Measurements from ENCODE around the gene EOLA1.
"Not testable (repeated sequence)": the region's sequence is repeated elsewhere in the genome, so short reads cannot be mapped to it uniquely, and the experiment has no call there.

The EOLA1 gene

DNA sequence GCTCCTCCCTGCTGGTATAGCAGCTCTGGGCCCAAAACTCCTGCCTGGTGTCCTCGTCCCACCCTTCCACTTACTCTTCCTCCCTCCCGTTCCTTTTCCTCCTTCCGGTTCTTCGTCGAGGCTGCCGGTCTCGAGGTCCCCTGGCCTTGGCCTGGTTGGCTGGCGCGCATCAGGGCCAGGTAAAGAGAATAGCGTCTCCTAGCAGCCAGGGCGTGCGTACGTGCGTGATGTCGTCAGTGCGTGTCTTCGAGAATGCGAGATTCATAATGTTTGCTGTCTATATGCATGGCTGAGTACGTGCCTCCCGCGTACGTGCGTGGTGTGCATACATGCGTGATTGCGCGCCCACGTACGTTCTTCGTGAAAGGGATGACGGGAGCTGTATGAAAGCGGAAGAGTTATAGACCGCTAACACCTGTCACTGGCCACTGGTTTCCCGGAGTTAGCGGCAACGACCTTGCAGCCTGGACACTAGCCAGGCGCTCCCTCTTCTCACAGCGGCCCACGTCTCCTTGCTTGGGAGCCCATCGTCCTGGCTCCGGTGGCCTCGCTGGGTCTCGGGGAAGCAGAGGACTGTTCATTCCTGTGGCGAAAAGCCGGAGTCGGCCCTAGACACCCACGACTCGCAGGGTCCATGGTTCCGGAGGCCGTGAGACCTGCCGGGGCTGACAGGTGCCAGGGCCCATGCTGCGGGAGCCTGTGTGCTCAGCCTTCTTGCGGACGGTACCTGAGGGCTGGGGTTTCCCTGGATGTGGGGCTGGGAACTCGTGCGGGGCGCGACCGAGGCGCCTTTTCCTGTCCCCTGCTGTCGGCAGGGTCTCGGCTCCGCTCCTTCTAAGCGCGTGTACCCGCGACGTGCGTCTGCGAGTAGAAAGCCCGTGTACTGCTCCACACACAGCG is at the start of gene EOLA1:
TSS of gene EOLA1 (plus strand) at position 392 of the 900 bp plus-strand sequence. CDS start 4,619 bp downstream, outside the sequence.
- peak; percentile 64 to 77 for DNase-seq

GRCh38 chrX:149491812-149492211 is 49.0 kb upstream of the EOLA1 start:
- no peak for DNase-seq

GRCh38 chrX:149493567-149494562 is 46.9 kb upstream of the EOLA1 start:
- DNase-seq: no peak

DNA sequence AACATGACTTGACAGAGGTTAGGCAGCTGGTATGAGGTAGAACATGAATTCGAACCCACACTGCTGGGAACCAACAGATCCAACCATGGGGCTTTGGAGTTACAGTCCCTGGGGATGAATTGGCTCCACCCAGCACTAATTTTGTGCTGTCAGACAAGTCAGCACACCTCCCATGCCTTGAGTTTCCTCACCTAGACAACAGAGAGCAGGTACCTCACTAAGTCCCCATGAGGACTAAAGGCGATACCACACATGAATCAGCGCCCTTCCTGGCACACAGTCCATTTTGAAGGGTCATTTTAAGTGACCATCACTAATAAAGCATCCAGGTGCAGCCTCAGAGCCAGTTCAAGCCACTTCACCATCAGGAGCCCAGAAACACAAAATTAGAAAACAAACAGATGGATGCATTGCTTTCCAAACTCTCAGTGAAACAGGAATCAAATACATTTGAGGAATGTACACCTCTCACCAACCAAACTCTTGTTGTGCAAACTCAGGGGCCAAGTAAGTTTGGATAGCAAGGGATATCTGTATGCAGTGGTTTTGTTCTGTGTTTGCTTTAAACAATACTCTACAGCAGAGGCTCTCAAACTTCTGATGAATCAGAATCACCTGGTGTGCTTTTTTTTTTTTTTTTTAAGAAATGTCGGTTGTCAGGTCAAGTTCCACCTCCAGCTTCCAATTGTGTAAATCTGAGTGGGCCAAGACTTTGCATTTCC is 45.8 kb upstream of the EOLA1 start:
- DNase-seq: no peak

- DNase-seq: no peak
Observed at GRCh38 chrX:149495573-149496071, 45.2 kb upstream of the EOLA1 start.

DNA sequence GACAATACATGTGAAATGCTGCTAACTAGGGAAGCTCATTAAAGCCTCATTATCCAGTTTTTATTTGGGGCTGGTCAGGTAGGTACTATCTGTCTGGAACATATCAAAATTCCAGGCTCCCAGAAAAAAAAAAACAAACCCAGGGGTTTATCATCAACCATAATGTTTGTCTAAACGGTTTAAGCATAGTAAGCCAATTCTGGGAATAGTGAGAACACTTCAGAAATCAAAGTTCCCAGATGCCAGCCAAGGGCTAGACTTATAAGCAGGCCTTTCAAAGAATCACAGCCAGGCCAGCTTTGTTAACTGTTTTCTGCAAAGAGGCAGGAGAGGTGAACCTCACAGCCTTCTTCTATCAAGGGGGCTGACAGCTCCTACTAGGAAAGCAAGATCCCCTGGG is 43.8 kb upstream of the EOLA1 start:
- DNase-seq: no peak

DNA sequence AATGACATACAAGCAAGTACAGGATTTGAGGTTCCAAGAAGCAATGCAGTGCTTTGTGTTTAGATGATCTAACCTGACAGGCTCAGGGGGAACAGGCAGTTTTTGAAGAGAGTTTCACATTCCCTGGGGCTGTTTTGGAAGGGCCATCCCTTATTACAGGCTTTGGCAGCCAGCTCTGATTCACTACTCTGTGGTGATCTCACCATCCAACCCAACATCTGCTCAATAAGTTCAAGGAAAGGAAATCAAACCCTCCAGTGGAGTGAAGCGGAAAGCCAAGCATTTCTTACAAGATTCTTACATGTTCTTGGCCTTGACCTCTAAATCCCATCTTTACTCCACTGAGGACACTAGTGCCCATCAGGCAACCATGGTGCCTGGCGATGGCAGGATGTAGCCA is 43.2 kb upstream of the EOLA1 start:
- no peak for DNase-seq

GRCh38 chrX:149498767-149499166 is 42.0 kb upstream of the EOLA1 start:
- no peak for DNase-seq

GRCh38 chrX:149499766-149500165 is 41.0 kb upstream of the EOLA1 start:
- no peak for DNase-seq

DNA sequence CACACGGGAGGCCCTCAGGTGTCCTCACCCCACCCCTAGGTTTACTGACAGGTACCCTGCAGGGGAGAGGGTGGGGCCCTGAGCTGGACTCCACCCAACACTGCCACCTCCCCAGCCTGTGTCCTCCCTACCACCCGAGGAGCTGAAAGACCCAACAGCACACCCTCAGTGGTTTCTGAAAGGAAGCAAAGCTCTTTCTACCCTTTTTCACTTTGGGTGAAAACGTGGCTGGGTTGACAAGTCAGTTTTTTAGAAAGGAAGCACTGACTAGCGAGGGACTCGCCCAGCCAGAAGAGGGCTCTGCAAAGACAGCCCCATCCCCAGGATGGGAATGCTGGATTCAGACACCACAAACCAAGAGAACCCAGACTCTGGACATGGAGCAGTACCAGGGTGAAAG is 37.9 kb upstream of the EOLA1 start:
- DNase-seq: not testable (repeated sequence)

DNA sequence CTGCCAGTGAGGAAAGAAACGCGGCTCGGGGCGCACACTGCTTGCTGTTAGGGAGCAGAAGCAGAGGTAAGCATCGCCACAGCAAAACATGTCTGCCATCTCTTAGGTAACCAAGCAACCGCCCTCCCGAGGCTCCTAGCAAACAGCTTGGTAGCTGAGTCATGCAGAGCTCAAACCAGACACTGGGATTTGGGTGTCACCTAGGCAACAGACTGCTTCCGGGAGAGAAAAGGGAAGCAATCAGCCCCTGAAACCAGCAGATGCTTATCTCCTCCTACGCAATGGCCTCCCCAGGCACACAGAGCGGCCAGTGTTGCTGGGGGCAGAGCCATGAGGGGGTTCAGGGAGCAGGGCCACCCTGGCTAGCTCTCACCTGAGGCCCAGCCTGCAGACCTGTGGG is 37.4 kb upstream of the EOLA1 start:
- DNase-seq: peak; percentile 42 to 52

- DNase-seq: no peak
Observed at GRCh38 chrX:149504226-149504914, 36.4 kb upstream of the EOLA1 start.

DNA sequence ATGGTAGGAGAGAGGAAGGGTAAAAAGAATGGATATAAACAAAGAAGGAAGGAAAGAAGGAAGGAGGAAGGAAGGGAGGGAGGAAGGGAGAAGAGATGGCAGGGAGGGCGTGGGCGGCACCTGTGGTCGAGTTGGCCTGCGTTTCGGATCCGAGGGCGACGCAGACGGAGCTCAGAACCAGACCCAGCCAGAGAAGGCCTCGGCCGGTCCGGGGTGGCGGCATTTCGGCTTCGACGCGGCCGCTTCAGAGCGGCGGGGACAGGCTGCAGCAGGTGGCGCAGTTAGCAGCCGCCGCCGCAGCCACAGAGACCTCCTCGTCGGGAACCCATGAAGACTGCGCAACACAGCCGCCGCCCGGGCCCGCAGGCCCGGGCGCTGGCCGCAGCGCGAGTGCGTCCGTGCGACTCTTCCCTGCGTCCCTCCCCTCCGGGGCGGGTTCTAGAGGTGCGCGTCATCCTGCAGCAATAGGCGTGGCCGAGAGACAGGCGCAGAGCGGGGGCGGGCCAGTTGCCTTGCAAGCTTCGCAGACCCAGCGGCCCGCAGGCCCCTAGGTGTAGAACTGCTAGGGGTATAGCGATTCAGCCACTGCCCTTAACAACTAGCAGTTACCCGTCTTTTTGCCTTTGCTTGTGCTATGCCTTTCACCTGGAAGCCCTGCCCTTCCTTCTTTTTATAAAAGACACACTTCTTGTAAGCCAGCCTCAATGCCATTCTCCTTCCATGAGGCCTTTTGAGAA is 35.7 kb upstream of the EOLA1 start, which contains the start of gene IDS:
TSS of gene IDS (minus strand) at position 392 of the 737 bp plus-strand sequence. CDS start at position 223, 169 bp downstream.
- peak; percentile 67 to 69 for DNase-seq

DNA sequence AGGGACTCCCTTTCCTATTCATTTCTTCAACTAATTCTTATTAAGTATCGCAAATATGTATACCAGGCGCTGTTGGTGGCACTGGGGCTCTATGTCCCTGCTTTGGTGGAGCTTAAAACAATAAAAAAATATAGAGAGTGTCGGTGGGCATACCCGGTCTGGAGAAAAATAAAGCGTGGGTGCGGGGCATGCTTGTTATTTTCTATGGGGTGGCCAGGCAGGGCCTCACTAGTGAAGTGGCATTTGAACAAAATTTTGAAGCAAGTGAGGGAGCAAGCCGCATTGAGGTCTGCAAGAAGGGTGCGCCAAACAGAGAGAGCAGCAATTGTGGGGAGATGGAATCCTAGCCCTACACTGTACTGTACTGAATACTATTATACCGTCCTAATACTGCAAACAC is 35.1 kb upstream of the EOLA1 start:
- no peak for DNase-seq

DNA sequence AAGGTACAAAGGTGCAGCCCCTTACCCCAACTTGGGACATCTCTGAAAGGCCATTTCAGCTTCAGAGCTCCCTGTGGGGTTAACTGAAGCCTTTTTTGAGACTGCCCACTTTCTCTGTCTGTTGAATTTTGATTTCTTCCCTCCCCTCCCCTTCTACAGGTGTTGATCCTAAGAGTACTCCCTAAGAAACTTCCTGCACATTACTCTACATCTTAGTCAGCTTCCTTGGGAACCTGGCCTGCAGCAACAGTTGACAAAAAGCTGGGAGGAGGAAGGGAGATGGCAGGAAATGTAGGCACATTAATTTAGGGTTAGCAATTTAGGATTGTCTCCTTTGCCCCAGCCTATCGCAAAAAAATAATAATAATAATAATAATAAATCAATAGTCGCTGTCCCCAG is 34.5 kb upstream of the EOLA1 start:
- no peak for DNase-seq

DNA sequence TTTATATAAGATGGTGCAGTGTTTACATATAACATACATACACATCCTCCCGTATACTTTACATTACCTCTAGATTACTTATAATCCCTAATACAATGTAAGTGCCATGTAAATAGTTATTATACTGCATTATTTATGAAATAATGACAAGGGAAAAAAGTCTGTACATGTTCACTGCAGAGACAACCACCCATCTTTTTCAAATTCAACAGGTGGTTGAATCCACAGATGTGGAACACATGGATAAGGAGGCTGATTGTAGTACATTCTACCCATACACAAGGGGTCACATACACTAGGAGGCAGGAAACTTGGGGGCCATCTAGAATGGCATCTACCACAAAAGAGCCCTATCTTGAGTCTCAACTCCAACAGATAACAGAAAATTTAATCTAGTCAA is 32.3 kb upstream of the EOLA1 start:
- no peak for DNase-seq

DNA sequence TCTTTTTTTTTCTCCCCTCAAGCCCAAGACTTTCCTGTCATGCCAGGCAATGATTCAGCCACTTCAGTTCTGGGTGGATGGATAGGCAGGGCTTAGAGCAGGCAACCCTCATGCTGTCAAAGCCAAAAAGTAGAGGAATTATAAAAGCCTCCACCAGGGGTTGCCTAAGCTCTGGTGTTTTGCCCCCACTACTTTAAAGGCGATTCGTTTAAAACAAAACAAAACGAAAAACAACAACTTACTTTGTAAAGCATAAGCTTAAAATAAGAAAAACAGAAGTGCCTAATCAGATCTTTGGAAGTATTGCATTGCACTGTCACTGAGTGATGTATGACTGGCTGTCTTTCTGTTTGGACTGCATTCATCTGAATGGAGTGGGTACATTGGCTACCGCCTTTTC is 30.4 kb upstream of the EOLA1 start:
- peak; percentile 7 to 22 for DNase-seq

GRCh38 chrX:149511081-149511480 is 29.7 kb upstream of the EOLA1 start:
- DNase-seq: no peak

GRCh38 chrX:149512225-149512885 is 28.5 kb upstream of the EOLA1 start:
- DNase-seq: peak; percentile 22 to 31

DNA sequence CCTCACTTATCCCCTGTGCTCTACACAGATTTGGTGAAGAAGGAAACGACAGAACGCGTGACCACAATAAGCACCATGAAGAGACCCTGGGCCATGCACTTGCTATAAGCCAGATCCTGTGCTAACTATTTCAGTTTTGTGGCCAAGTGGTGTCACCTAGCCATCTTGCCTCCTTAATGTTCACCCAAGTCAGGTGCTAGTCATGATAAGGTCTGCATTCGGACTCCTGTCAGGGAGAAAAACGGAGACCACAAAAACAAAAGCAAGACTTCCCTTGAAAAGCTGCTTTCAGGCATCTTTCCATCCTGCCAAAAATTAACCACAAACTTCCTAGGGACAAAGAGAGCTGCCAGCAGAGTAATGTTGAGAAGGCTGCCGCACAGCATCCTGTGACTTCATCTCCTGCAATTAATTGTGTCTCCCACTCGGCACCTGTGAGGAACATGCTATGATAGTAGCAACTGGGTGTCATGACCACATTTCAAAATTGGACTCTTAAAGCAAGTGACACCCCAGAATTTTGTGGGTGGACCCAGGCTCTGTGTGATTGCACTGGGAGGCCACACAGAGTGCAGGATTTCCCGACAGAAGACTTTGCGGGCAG is 26.9 kb upstream of the EOLA1 start:
- DNase-seq: peak in 1 of 2 experiments; percentile 31

Measured in AML-193 (cell line).